Liver (tissue), 3 donors: ENCODE results near the gene TSEN34.

Experiments used
- EGR1 ChIP-seq, 2 donors: IDR thresholded peaks; 2 replicates each; pipeline ENCODE4 v1.6.1; 2016 to 2018; ENCODE audit warnings: antibody characterized with exemption in 2 of 2, low read depth in 2 of 2
- FOXA1 ChIP-seq: IDR thresholded peaks from 2 replicates; pipeline ENCODE4 v1.6.1; 2016; ENCODE audit warnings: antibody characterized with exemption
- JUND ChIP-seq, 2 donors: IDR thresholded peaks; 2 replicates each; pipeline ENCODE4 v1.6.1; 2016; ENCODE audit warnings: antibody characterized with exemption in 2 of 2
- TAF1 ChIP-seq: conservative IDR thresholded peaks from 2 replicates; pipeline ENCODE4 v1.6.1; 2016; ENCODE audit warnings: antibody characterized with exemption, mild to moderate bottlenecking
- YY1 ChIP-seq: IDR thresholded peaks from 2 replicates; pipeline ENCODE4 v1.6.1; 2016; ENCODE audit warnings: antibody characterized with exemption, mild to moderate bottlenecking
- ZBTB33 ChIP-seq: IDR thresholded peaks from 2 replicates; pipeline ENCODE4 v1.6.1; 2016; ENCODE audit warnings: antibody characterized with exemption
- TF ChIP-seq, protein P1 (sequence below): IDR thresholded peaks from 2 replicates; pipeline ENCODE4 v1.6.1; 2016; ENCODE audit warnings: antibody characterized with exemption, mild to moderate bottlenecking
- TF ChIP-seq, protein P2 (sequence below): fragments of 150-350 bp; IDR thresholded peaks from 2 replicates; pipeline ENCODE4 v1.5.1; 2017; ENCODE audit warnings: improper control_type of control experiment, low read depth, low read length; ENCODE audit not compliant: missing input control
- TF ChIP-seq, protein P3 (sequence below): IDR thresholded peaks from 2 replicates; pipeline ENCODE4 v1.6.1; 2016; ENCODE audit warnings: antibody characterized with exemption
- TF ChIP-seq, protein P4 (sequence below): IDR thresholded peaks from 2 replicates; pipeline ENCODE4 v1.6.1; 2016; ENCODE audit warnings: antibody characterized with exemption
- donor health status: healthy.
- donor health status: healthy.

DNA sequence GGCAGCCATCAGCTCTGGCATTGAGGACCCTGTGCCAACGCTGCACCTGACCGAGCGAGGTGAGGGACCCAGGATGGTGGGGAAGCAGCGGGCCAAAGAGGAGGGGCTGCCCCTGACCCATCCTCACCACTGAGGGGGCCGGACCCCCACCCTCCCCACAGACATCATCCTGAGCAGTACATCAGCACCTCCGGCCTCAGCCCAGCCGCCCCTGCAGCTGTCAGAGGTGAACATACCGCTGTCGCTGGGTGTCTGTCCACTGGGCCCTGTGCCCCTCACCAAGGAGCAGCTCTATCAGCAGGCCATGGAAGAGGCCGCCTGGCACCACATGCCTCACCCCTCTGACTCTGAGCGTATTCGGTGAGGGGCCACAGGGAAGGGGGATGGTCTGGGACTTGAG, 38.8 kb upstream of the TSEN34 start:
- TF ChIP-seq FOXA1 = no peak
- TF ChIP-seq, protein P1, sequence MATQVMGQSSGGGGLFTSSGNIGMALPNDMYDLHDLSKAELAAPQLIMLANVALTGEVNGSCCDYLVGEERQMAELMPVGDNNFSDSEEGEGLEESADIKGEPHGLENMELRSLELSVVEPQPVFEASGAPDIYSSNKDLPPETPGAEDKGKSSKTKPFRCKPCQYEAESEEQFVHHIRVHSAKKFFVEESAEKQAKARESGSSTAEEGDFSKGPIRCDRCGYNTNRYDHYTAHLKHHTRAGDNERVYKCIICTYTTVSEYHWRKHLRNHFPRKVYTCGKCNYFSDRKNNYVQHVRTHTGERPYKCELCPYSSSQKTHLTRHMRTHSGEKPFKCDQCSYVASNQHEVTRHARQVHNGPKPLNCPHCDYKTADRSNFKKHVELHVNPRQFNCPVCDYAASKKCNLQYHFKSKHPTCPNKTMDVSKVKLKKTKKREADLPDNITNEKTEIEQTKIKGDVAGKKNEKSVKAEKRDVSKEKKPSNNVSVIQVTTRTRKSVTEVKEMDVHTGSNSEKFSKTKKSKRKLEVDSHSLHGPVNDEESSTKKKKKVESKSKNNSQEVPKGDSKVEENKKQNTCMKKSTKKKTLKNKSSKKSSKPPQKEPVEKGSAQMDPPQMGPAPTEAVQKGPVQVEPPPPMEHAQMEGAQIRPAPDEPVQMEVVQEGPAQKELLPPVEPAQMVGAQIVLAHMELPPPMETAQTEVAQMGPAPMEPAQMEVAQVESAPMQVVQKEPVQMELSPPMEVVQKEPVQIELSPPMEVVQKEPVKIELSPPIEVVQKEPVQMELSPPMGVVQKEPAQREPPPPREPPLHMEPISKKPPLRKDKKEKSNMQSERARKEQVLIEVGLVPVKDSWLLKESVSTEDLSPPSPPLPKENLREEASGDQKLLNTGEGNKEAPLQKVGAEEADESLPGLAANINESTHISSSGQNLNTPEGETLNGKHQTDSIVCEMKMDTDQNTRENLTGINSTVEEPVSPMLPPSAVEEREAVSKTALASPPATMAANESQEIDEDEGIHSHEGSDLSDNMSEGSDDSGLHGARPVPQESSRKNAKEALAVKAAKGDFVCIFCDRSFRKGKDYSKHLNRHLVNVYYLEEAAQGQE = no peak
- TF ChIP-seq, protein P2, sequence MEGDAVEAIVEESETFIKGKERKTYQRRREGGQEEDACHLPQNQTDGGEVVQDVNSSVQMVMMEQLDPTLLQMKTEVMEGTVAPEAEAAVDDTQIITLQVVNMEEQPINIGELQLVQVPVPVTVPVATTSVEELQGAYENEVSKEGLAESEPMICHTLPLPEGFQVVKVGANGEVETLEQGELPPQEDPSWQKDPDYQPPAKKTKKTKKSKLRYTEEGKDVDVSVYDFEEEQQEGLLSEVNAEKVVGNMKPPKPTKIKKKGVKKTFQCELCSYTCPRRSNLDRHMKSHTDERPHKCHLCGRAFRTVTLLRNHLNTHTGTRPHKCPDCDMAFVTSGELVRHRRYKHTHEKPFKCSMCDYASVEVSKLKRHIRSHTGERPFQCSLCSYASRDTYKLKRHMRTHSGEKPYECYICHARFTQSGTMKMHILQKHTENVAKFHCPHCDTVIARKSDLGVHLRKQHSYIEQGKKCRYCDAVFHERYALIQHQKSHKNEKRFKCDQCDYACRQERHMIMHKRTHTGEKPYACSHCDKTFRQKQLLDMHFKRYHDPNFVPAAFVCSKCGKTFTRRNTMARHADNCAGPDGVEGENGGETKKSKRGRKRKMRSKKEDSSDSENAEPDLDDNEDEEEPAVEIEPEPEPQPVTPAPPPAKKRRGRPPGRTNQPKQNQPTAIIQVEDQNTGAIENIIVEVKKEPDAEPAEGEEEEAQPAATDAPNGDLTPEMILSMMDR = no peak
- no peak for TF ChIP-seq EGR1 (IDR thresholded peaks at IDR 0.05; ENCODE audit: low read depth in 2 of 2)
- TF ChIP-seq YY1 = no peak
- TF ChIP-seq, protein P3, sequence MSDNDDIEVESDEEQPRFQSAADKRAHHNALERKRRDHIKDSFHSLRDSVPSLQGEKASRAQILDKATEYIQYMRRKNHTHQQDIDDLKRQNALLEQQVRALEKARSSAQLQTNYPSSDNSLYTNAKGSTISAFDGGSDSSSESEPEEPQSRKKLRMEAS = no peak
- TF ChIP-seq TAF1 = no peak
- TF ChIP-seq JUND (IDR thresholded peaks at IDR 0.05) = no peak
- TF ChIP-seq, protein P4, sequence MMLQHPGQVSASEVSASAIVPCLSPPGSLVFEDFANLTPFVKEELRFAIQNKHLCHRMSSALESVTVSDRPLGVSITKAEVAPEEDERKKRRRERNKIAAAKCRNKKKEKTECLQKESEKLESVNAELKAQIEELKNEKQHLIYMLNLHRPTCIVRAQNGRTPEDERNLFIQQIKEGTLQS = no peak
- TF ChIP-seq ZBTB33 = no peak
